ENCODE measurements around the gene CHFR.

GRCh38 chr12:132856581-132856980, 30.8 kb downstream of the CHFR start:
- TF ChIP-seq, protein P1, sequence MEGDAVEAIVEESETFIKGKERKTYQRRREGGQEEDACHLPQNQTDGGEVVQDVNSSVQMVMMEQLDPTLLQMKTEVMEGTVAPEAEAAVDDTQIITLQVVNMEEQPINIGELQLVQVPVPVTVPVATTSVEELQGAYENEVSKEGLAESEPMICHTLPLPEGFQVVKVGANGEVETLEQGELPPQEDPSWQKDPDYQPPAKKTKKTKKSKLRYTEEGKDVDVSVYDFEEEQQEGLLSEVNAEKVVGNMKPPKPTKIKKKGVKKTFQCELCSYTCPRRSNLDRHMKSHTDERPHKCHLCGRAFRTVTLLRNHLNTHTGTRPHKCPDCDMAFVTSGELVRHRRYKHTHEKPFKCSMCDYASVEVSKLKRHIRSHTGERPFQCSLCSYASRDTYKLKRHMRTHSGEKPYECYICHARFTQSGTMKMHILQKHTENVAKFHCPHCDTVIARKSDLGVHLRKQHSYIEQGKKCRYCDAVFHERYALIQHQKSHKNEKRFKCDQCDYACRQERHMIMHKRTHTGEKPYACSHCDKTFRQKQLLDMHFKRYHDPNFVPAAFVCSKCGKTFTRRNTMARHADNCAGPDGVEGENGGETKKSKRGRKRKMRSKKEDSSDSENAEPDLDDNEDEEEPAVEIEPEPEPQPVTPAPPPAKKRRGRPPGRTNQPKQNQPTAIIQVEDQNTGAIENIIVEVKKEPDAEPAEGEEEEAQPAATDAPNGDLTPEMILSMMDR (IDR thresholded peaks at IDR 0.05), result no peak
- no peak for TF ChIP-seq POLR2A (IDR thresholded peaks at IDR 0.05)

Data from heart left ventricle (tissue), 13 donors.